HepG2 (cell line): ENCODE measurements around the gene TMEM38B. TPM values are rescaled to one million over a fixed set of nuclear protein-coding genes. Genes with fewer than 3 reads are reported as not detected.

Source experiments
- ATF6 ChIP-seq: sonication (generic); formaldehyde crosslinking; conservative IDR thresholded peaks from 2 replicates; pipeline ENCODE4 v1.4.0; 2020; ENCODE audit warnings: missing genetic modification reagents
- FLYWCH1 ChIP-seq: sonication (generic); formaldehyde crosslinking; IDR thresholded peaks from 2 replicates; pipeline ENCODE4 v1.8.1; 2023; ENCODE audit warnings: mild to moderate bottlenecking, missing genetic modification reagents
- GZF1 ChIP-seq: sonication (generic); formaldehyde crosslinking; IDR thresholded peaks from 2 replicates; pipeline ENCODE4 v1.5.1; 2020; ENCODE audit warnings: mild to moderate bottlenecking, missing genetic modification reagents
- HBP1 ChIP-seq: IDR thresholded peaks from 2 replicates; pipeline ENCODE4 v1.6.1; 2016; ENCODE audit warnings: low read depth, control low read depth
- HNRNPK ChIP-seq: fragments of 200-400 bp; formaldehyde crosslinking; IDR thresholded peaks from 2 replicates; pipeline ENCODE4 v1.6.1; 2018; ENCODE audit warnings: low read length, low read depth, moderate library complexity, mild to moderate bottlenecking; ENCODE audit not compliant: poor library complexity, severe bottlenecking
- IKZF5 ChIP-seq: IDR thresholded peaks from 2 replicates; pipeline ENCODE4 v1.6.1; 2018; ENCODE audit warnings: missing genetic modification reagents, mild to moderate bottlenecking, missing compliant biosample characterization
- KDM3A ChIP-seq: IDR thresholded peaks from 2 replicates; pipeline ENCODE4 v1.6.1; 2018; ENCODE audit warnings: low read depth, missing compliant biosample characterization
- KLF12 ChIP-seq: sonication (generic); formaldehyde crosslinking; IDR thresholded peaks from 2 replicates; pipeline ENCODE4 v1.4.0; 2020; ENCODE audit warnings: missing genetic modification reagents, borderline replicate concordance
- SALL1 ChIP-seq: sonication (generic); formaldehyde crosslinking; IDR thresholded peaks from 2 replicates; pipeline ENCODE4 v1.8.0; 2022; ENCODE audit warnings: mild to moderate bottlenecking, missing genetic modification reagents
- TFDP1 ChIP-seq: IDR thresholded peaks from 2 replicates; pipeline ENCODE4 v1.6.1; 2016; ENCODE audit warnings: missing compliant biosample characterization, missing genetic modification reagents, borderline replicate concordance
- THAP7 ChIP-seq: sonication (generic); formaldehyde crosslinking; IDR thresholded peaks from 2 replicates; pipeline ENCODE4 v1.8.1; 2023; ENCODE audit warnings: mild to moderate bottlenecking, missing genetic modification reagents
- TOPORS ChIP-seq: sonication (generic); formaldehyde crosslinking; IDR thresholded peaks from 2 replicates; pipeline ENCODE4 v1.8.0; 2023; ENCODE audit warnings: mild to moderate bottlenecking, missing genetic modification reagents
- ZBTB7B ChIP-seq: sonication (generic); formaldehyde crosslinking; IDR thresholded peaks from 2 replicates; pipeline ENCODE4 v1.4.0; 2020; ENCODE audit warnings: missing genetic modification reagents
- ZFX ChIP-seq: sonication (generic); formaldehyde crosslinking; IDR thresholded peaks from 2 replicates; pipeline ENCODE4 v1.4.0; 2020; ENCODE audit warnings: mild to moderate bottlenecking, low read depth, missing genetic modification reagents, moderate library complexity
- ZNF501 ChIP-seq: sonication (generic); formaldehyde crosslinking; IDR thresholded peaks from 2 replicates; pipeline ENCODE4 v1.5.1; 2020; ENCODE audit warnings: mild to moderate bottlenecking, moderate library complexity, missing genetic modification reagents
- ZNF512 ChIP-seq: sonication (generic); formaldehyde crosslinking; IDR thresholded peaks from 2 replicates; pipeline ENCODE4 v1.4.0; 2020; ENCODE audit warnings: mild to moderate bottlenecking, missing genetic modification reagents
- ZNF550 ChIP-seq: sonication (generic); formaldehyde crosslinking; IDR thresholded peaks from 2 replicates; pipeline ENCODE4 v1.4.0; 2020; ENCODE audit warnings: mild to moderate bottlenecking, missing genetic modification reagents, borderline replicate concordance
- ZNF704 ChIP-seq: sonication (generic); formaldehyde crosslinking; IDR thresholded peaks from 2 replicates; pipeline ENCODE4 v1.8.1; 2023; ENCODE audit warnings: mild to moderate bottlenecking, inconsistent platforms, moderate library complexity, missing genetic modification reagents, borderline replicate concordance
- polyA plus RNA-seq, 8 experiments: library from polyadenylated mRNA; depleted of rRNA in 3 of 8; stranded (reverse) in 7 of 8; unstranded in 1 of 8; fragments of >200 nt; fragmentation: Illumina TruSeq in 4 of 8; extraction: Trizol in 4 of 8; gene quantifications; 2 replicates each; pipeline versions ENCODE4 v1.2.1 to v1.2.3, GENCODE V29; 2011 to 2016; ENCODE audit warnings: low read depth in 4 of 8, missing spikeins in 1 of 8, mixed read lengths in 1 of 8; ENCODE audit not compliant: insufficient read depth in 1 of 8
- total RNA-seq, 5 experiments: library from RNA; depleted of rRNA; stranded (reverse); fragments of >200 nt; fragmentation: Illumina TruSeq; extraction: Trizol; gene quantifications; 2 replicates each; pipeline ENCODE4 v1.2.3, GENCODE V29; 2016; ENCODE audit warnings: low read depth in 1 of 5

The TMEM38B gene
- total and polyA plus RNA-seq, 2 of the 13 experiments (the other 11 are each of a cell fraction or from before 2014, with no cell fraction given), result 13.4 to 32.4 TPM

- TF ChIP-seq HBP1 (CRISPR knock-in tag) (no peak), FLYWCH1 (CRISPR knock-in tag) (0 out of 2 replicates have a peak, but pooled peaks have one; percentile 68), ZBTB7B (CRISPR knock-in tag) (peak; percentile 69), ATF6 (no peak), THAP7 (CRISPR knock-in tag) (peak; percentile 54; the same call in 1 of the 2 replicates), ZNF501 (CRISPR knock-in tag) (peak; percentile 61), TOPORS (CRISPR knock-in tag) (peak; percentile 65; the same call in 1 of the 2 replicates), TFDP1 (CRISPR knock-in tag) (peak; percentile 79; the same call in 1 of the 2 replicates), GZF1 (CRISPR knock-in tag) (no peak), SALL1 (CRISPR knock-in tag) (peak; percentile 59), IKZF5 (peak; percentile 30; the same call in 1 of the 2 replicates), KDM3A (CRISPR knock-in tag) (peak; percentile 64; the same call in 1 of the 2 replicates), ZNF550 (0 out of 2 replicates have a peak, but pooled peaks have one; percentile 16), ZNF512 (0 out of 2 replicates have a peak, but pooled peaks have one; percentile 33), KLF12 (CRISPR knock-in tag) (0 out of 2 replicates have a peak, but pooled peaks have one; percentile 61), ZNF704 (CRISPR knock-in tag) (peak; percentile 74; the same call in 1 of the 2 replicates), HNRNPK (peak; percentile 35), ZFX (CRISPR knock-in tag) (peak; percentile 32; the same call in 1 of the 2 replicates)
Measured at GRCh38 chr9:105656131-105656921, 38.0 kb upstream of the TMEM38B start (continued).
